Hepatocyte (in vitro differentiated cells): ENCODE results near the gene HOXD12. TPM values are rescaled to one million over a fixed set of nuclear protein-coding genes. Genes with fewer than 3 reads are reported as not detected.

Experiments used
- DNase-seq: peaks from one replicate; pipeline ENCODE4 v3.0.0-alpha.2; 2016; ENCODE audit warnings: low spot score
- H2AFZ ChIP-seq: fragments of 200-600 bp; sonication (generic); 2 replicates; pipeline ENCODE4 v1.6.0; 2016; ENCODE audit warnings: antibody characterized with exemption, mild to moderate bottlenecking
- H3K27ac ChIP-seq: fragments of 200-600 bp; sonication (generic); 2 replicates; pipeline ENCODE4 v1.5.1; 2016; ENCODE audit warnings: mild to moderate bottlenecking
- H3K27me3 ChIP-seq: fragments of 200-600 bp; sonication (generic); 2 replicates; pipeline ENCODE4 v1.6.1; 2016
- H3K36me3 ChIP-seq: fragments of 200-600 bp; sonication (generic); replicated peaks from 2 replicates; pipeline ENCODE4 v1.5.1; 2016; ENCODE audit warnings: low read depth; ENCODE audit not compliant: insufficient read depth
- H3K4me1 ChIP-seq: fragments of 200-600 bp; sonication (generic); 2 replicates; pipeline ENCODE4 v1.5.1; 2016; ENCODE audit warnings: mild to moderate bottlenecking, moderate library complexity; ENCODE audit not compliant: insufficient read depth
- H3K4me2 ChIP-seq: fragments of 200-600 bp; sonication (generic); 2 replicates; pipeline ENCODE4 v1.6.0; 2016
- H3K4me3 ChIP-seq: fragments of 200-600 bp; sonication (generic); 2 replicates; pipeline ENCODE4 v1.5.1; 2016; ENCODE audit warnings: mild to moderate bottlenecking
- H3K79me2 ChIP-seq: fragments of 200-600 bp; sonication (generic); 2 replicates; pipeline ENCODE4 v1.6.0; 2017; ENCODE audit warnings: mild to moderate bottlenecking
- H3K9me2 ChIP-seq: fragments of 200-600 bp; sonication (generic); replicated peaks from 2 replicates; pipeline ENCODE4 v1.6.0; 2017; ENCODE audit warnings: mild to moderate bottlenecking; ENCODE audit not compliant: insufficient read depth
- H3K9me3 ChIP-seq: fragments of 200-600 bp; sonication (generic); 2 replicates; pipeline ENCODE4 v1.5.1; 2016; ENCODE audit warnings: low read depth, mild to moderate bottlenecking
- H4K20me1 ChIP-seq: fragments of 200-600 bp; sonication (generic); 2 replicates; pipeline ENCODE4 v1.6.0; 2016; ENCODE audit warnings: mild to moderate bottlenecking; ENCODE audit not compliant: insufficient read depth, poor library complexity, severe bottlenecking
- CTCF ChIP-seq: fragments of 200-600 bp; sonication (generic); IDR thresholded peaks from 2 replicates; pipeline ENCODE4 v1.5.1; 2016; ENCODE audit warnings: antibody characterized with exemption, mild to moderate bottlenecking; ENCODE audit not compliant: poor library complexity
- EZH2 ChIP-seq: fragments of 200-600 bp; sonication (generic); IDR thresholded peaks from 2 replicates; pipeline ENCODE4 v1.6.1; 2016; ENCODE audit warnings: antibody characterized with exemption, mild to moderate bottlenecking, borderline replicate concordance
- EZH2phosphoT487 ChIP-seq: fragments of 200-600 bp; sonication (generic); IDR thresholded peaks from one replicate; pipeline ENCODE4 v1.6.1; 2018; ENCODE audit warnings: antibody characterized with exemption, mild to moderate bottlenecking, low read depth, moderate library complexity; ENCODE audit not compliant: unreplicated experiment, severe bottlenecking
- WGBS: methylation state at CpG from one replicate; pipeline ENCODE4 v1.1.6; 2016; ENCODE audit warnings: low lambda C conversion rate; ENCODE audit errors: missing lambda C conversion rate; 5-methylcytosine and 5-hydroxymethylcytosine counted together
- polyA plus RNA-seq: library from polyadenylated mRNA; unstranded; fragments of >200 nt; fragmentation: Nextera tagmentation; extraction: Ambion mirVana; gene quantifications from 2 replicates; pipeline ENCODE4 v1.2.1, GENCODE V29; 2016
- total RNA-seq: library from RNA; depleted of rRNA; stranded (reverse); fragments of >200 nt; gene quantifications from 2 replicates; pipeline ENCODE4 v1.2.3, GENCODE V29; 2014

The HOXD12 gene
- total and polyA plus RNA-seq, 2 experiments from 2014 or later, result 3.3 to 29.0 TPM

- H2AFZ ChIP-seq, result peak overlapping the region; percentile 49
- H3K79me2 ChIP-seq, result no peaks in the 10 kb centered on the region
- peak overlapping the region; percentile 76 for H3K4me2 ChIP-seq
- no peaks in the 10 kb centered on the region for H4K20me1 ChIP-seq
- TF ChIP-seq EZH2 (no peak), EZH2phosphoT487 (no peak), CTCF (no peak)
- no peaks in the 10 kb centered on the region for H3K9me3 ChIP-seq
- H3K9me2 ChIP-seq, result no peaks in the 10 kb centered on the region
- H3K27ac ChIP-seq, result no peak overlapping the region
- no peaks in the 10 kb centered on the region for H3K4me1 ChIP-seq
- no peak for DNase-seq
- H3K27me3 ChIP-seq, result peaks cover 90% of the 10 kb centered on the region
- WGBS, result 43% methylated on average over 56 of the region's 56 CpGs
- H3K4me3 ChIP-seq, result no peak overlapping the region
- no peaks in the 10 kb centered on the region for H3K36me3 ChIP-seq
Observed at GRCh38 chr2:176066645-176067588, 32.7 kb upstream of the HOXD12 start.

GRCh38 chr2:176067589-176068418 lies 31.8 kb upstream of the HOXD12 start:
- H3K4me1 ChIP-seq, result no peaks in the 10 kb centered on the region
- H3K27me3 ChIP-seq, result peaks cover 95% of the 10 kb centered on the region
- H3K4me2 ChIP-seq, result peak overlapping the region; percentile 76
- no peaks in the 10 kb centered on the region for H3K9me2 ChIP-seq
- no peaks in the 10 kb centered on the region for H3K79me2 ChIP-seq
- H3K4me3 ChIP-seq, result no peak overlapping the region
- 35% methylated on average over 38 of the region's 38 CpGs for WGBS
- H3K36me3 ChIP-seq, result no peaks in the 10 kb centered on the region
- no peaks in the 10 kb centered on the region for H3K9me3 ChIP-seq
- TF ChIP-seq EZH2 (no peak), CTCF (no peak), EZH2phosphoT487 (no peak)
- DNase-seq, result no peak
- H4K20me1 ChIP-seq, result no peaks in the 10 kb centered on the region
- H3K27ac ChIP-seq, result no peak overlapping the region
- peak overlapping the region; percentile 49 for H2AFZ ChIP-seq

GRCh38 chr2:176068419-176068832 lies 31.2 kb upstream of the HOXD12 start:
- no peak for DNase-seq
- no peaks in the 10 kb centered on the region for H3K36me3 ChIP-seq
- H3K4me2 ChIP-seq, result no peak overlapping the region
- no peaks in the 10 kb centered on the region for H4K20me1 ChIP-seq
- H2AFZ ChIP-seq, result no peak overlapping the region
- no peaks in the 10 kb centered on the region for H3K9me3 ChIP-seq
- H3K27me3 ChIP-seq, result peaks cover 98% of the 10 kb centered on the region
- TF ChIP-seq EZH2phosphoT487 (no peak), CTCF (no peak), EZH2 (peak; percentile 79)
- no peak overlapping the region for H3K27ac ChIP-seq
- H3K9me2 ChIP-seq, result no peaks in the 10 kb centered on the region
- 24% methylated on average over 29 of the region's 30 CpGs for WGBS
- no peak overlapping the region for H3K4me3 ChIP-seq
- no peaks in the 10 kb centered on the region for H3K4me1 ChIP-seq
- H3K79me2 ChIP-seq, result no peaks in the 10 kb centered on the region
